RWPE1 (cell line): ENCODE measurements around the gene RFX4.

Experiments used
- CTCF ChIA-PET: fragments of 350-600 bp; sonication (Branson Sonifier 250); formaldehyde crosslinking; extraction: SDS; loops from one replicate; lab custom pipeline; 2021; lab: Yijun Ruan, JAX
- POLR2A ChIA-PET: fragments of 400-600 bp; formaldehyde crosslinking; extraction: SDS; loops from one replicate; lab custom pipeline; 2020; ENCODE audit warnings: antibody characterized with exemption; ENCODE audit not compliant: low non-redundant PET; lab: Yijun Ruan, JAX
- DNase-seq: peaks from one replicate; pipeline ENCODE4 v3.0.0; 2012; ENCODE audit warnings: low spot score
- H3K27ac ChIP-seq: fragments of 450-650 bp; 2 replicates; pipeline ENCODE4 v1.5.1; 2017
- CTCF ChIP-seq: fragments of 450-650 bp; conservative IDR thresholded peaks from 2 replicates; pipeline ENCODE4 v1.5.1; 2017; ENCODE audit warnings: low read depth, mild to moderate bottlenecking

RFX4 gene

GRCh38 chr12:106584104-106585064, 1.6 kb downstream of the RFX4 start:
- POLR2A ChIA-PET, result no interaction called here
- TF ChIP-seq CTCF, result no peak
- H3K27ac ChIP-seq, result no peak overlapping the region
- DNase-seq, result no peak
- CTCF ChIA-PET, result interaction anchor here (0.6 kb wide), 1 partner anchor 60 kb away, joined by 3 read pairs; no protein-coding TSS in a partner anchor

- POLR2A ChIA-PET, result no interaction called here
- no peak for TF ChIP-seq CTCF
- CTCF ChIA-PET, result no interaction called here
- H3K27ac ChIP-seq, result no peak overlapping the region
- DNase-seq, result no peak
Observed at GRCh38 chr12:106585105-106585520, 2.3 kb downstream of the RFX4 start.

GRCh38 chr12:106585521-106586277, 2.9 kb downstream of the RFX4 start:
- ChIA-PET CTCF (interaction anchor here (0.6 kb wide), 1 partner anchor 275 kb away, joined by 4 read pairs; no protein-coding TSS in a partner anchor), POLR2A (no interaction called here)
- no peak for DNase-seq
- no peak for TF ChIP-seq CTCF
- no peak overlapping the region for H3K27ac ChIP-seq

GRCh38 chr12:106586278-106586802, 3.5 kb downstream of the RFX4 start:
- DNase-seq, result no peak
- no peak for TF ChIP-seq CTCF
- CTCF ChIA-PET, result interaction anchor here (0.6 to 0.7 kb wide), 2 partner anchors 35 to 275 kb away, joined by 4 read pairs; no protein-coding TSS in a partner anchor
- H3K27ac ChIP-seq, result no peak overlapping the region
- POLR2A ChIA-PET, result no interaction called here

- ChIA-PET POLR2A (no interaction called here), CTCF (interaction anchor here (0.7 kb wide), 1 partner anchor 34 kb away, joined by 4 read pairs; no protein-coding TSS in a partner anchor)
Observed at GRCh38 chr12:106586803-106587684, 4.2 kb downstream of the RFX4 start.

More at GRCh38 chr12:106586803-106587684, 4.2 kb downstream of the RFX4 start:
- no peak for TF ChIP-seq CTCF
- DNase-seq, result no peak
- no peak overlapping the region for H3K27ac ChIP-seq
